Liver (tissue), 9 donors: ENCODE data around the gene UNC79. TPM values are rescaled to one million over a fixed set of nuclear protein-coding genes. Genes with fewer than 3 reads are reported as not detected.
"Not testable (repeated sequence)": the region's sequence is repeated elsewhere in the genome, so short reads cannot be mapped to it uniquely, and the experiment has no call there.

ENCODE experiments used
- DNase-seq: peaks from one replicate; pipeline ENCODE4 v3.0.0-alpha.2; 2017; ENCODE audit warnings: low spot score
- H3K27ac ChIP-seq, 2 donors: one replicate each; pipeline ENCODE4 v1.7.0; 2013; ENCODE audit warnings: inconsistent platforms in 2 of 2, low read length in 2 of 2, control low read depth in 1 of 2, low read depth in 1 of 2, mild to moderate bottlenecking in 1 of 2
- H3K27me3 ChIP-seq, 4 donors: one replicate each; pipeline versions ENCODE4 v1.6.1 to v1.7.0; 2013; ENCODE audit warnings: low read length in 3 of 4, inconsistent platforms in 1 of 4, mild to moderate bottlenecking in 1 of 4, moderate library complexity in 1 of 4; ENCODE audit not compliant: control insufficient read depth in 4 of 4, insufficient read depth in 4 of 4
- H3K36me3 ChIP-seq, 4 donors: one replicate each; pipeline versions ENCODE4 v1.6.1 to v1.7.0; 2013; ENCODE audit warnings: low read length in 3 of 4, mild to moderate bottlenecking in 3 of 4, low read depth in 1 of 4, moderate library complexity in 1 of 4; ENCODE audit not compliant: control insufficient read depth in 4 of 4, insufficient read depth in 3 of 4
- H3K4me1 ChIP-seq, 4 donors: one replicate each; pipeline versions ENCODE4 v1.6.1 to v1.7.0; 2013; ENCODE audit warnings: low read length in 3 of 4, mild to moderate bottlenecking in 3 of 4, moderate library complexity in 1 of 4; ENCODE audit not compliant: control insufficient read depth in 4 of 4, insufficient read depth in 4 of 4
- H3K4me3 ChIP-seq, 3 donors: one replicate each; pipeline versions ENCODE4 v1.6.1 to v1.7.0; 2013; ENCODE audit warnings: low read length in 3 of 3, control low read depth in 1 of 3, low read depth in 1 of 3, mild to moderate bottlenecking in 1 of 3
- H3K9ac ChIP-seq, 2 donors: one replicate each; pipeline ENCODE4 v1.7.0; 2013; ENCODE audit warnings: low read length in 2 of 2, mild to moderate bottlenecking in 2 of 2, moderate library complexity in 2 of 2, control low read depth in 1 of 2, low read depth in 1 of 2
- H3K9me3 ChIP-seq, 4 donors: one replicate each; pipeline versions ENCODE4 v1.6.1 to v1.7.0; 2013; ENCODE audit warnings: low read length in 3 of 4; ENCODE audit not compliant: control insufficient read depth in 4 of 4
- FOXA1 ChIP-seq: IDR thresholded peaks from 2 replicates; pipeline ENCODE4 v1.6.1; 2016; ENCODE audit warnings: antibody characterized with exemption
- FOXA2 ChIP-seq: IDR thresholded peaks from 2 replicates; pipeline ENCODE4 v1.6.1; 2016; ENCODE audit warnings: antibody characterized with exemption
- GABPA ChIP-seq, 2 donors: IDR thresholded peaks in 1 of 2; conservative IDR thresholded peaks in 1 of 2; 2 replicates each; pipeline ENCODE4 v1.6.1; 2016; ENCODE audit warnings: antibody characterized with exemption in 2 of 2, mild to moderate bottlenecking in 1 of 2, moderate library complexity in 1 of 2
- HNF4A ChIP-seq, 2 donors: conservative IDR thresholded peaks; 2 replicates each; pipeline ENCODE4 v1.6.1; 2016; ENCODE audit warnings: antibody characterized with exemption in 2 of 2, mild to moderate bottlenecking in 2 of 2
- HNF4G ChIP-seq: IDR thresholded peaks from 2 replicates; pipeline ENCODE4 v1.6.1; 2016; ENCODE audit warnings: antibody characterized with exemption
- JUND ChIP-seq, 2 donors: IDR thresholded peaks; 2 replicates each; pipeline ENCODE4 v1.6.1; 2016; ENCODE audit warnings: antibody characterized with exemption in 2 of 2
- MAX ChIP-seq: IDR thresholded peaks from 2 replicates; pipeline ENCODE4 v1.6.1; 2016; ENCODE audit warnings: antibody characterized with exemption
- RAD21 ChIP-seq, 2 donors: IDR thresholded peaks; 2 replicates each; pipeline ENCODE4 v1.6.1; 2016; ENCODE audit warnings: antibody characterized with exemption in 2 of 2, mild to moderate bottlenecking in 2 of 2
- RXRA ChIP-seq, 2 donors: IDR thresholded peaks; 2 replicates each; pipeline ENCODE4 v1.6.1; 2017 to 2018; ENCODE audit warnings: antibody characterized with exemption in 2 of 2, mild to moderate bottlenecking in 1 of 2
- SP1 ChIP-seq: IDR thresholded peaks from 2 replicates; pipeline ENCODE4 v1.6.1; 2018; ENCODE audit warnings: antibody characterized with exemption, mild to moderate bottlenecking
- WGBS: extraction: QIAGEN DNeasy Blood & Tissue Kit; methylation state at CpG from one replicate; pipeline ENCODE4 v1.1.7; 2013; 5-methylcytosine and 5-hydroxymethylcytosine counted together
- polyA plus RNA-seq, 2 donors: library from polyadenylated mRNA; stranded (reverse) in 1 of 2; unstranded in 1 of 2; fragments of 200-250 nt in 1 of 2; fragments of >200 nt in 1 of 2; fragmentation: Nextera tagmentation in 1 of 2; extraction: Ambion mirVana in 1 of 2; gene quantifications; one replicate each; pipeline versions ENCODE4 v1.2.1 to v1.2.3, GENCODE V29; 2013 to 2015
- total RNA-seq, 2 donors: library from RNA; depleted of rRNA; stranded (reverse); fragments of >200 nt; gene quantifications; one replicate each; pipeline ENCODE4 v1.2.3, GENCODE V29; 2014
- TF ChIP-seq, protein P1 (sequence below): IDR thresholded peaks from 2 replicates; pipeline ENCODE4 v1.6.1; 2016; ENCODE audit warnings: antibody characterized with exemption
- TF ChIP-seq, protein P2 (sequence below): IDR thresholded peaks from 2 replicates; pipeline ENCODE4 v1.6.1; 2016; ENCODE audit warnings: antibody characterized with exemption
- TF ChIP-seq, protein P3 (sequence below): IDR thresholded peaks from 2 replicates; pipeline ENCODE4 v1.6.1; 2016; ENCODE audit warnings: antibody characterized with exemption, mild to moderate bottlenecking
- TF ChIP-seq, protein P4 (sequence below): fragments of 150-350 bp; IDR thresholded peaks from 2 replicates; pipeline ENCODE4 v1.5.1; 2017; ENCODE audit warnings: improper control_type of control experiment, low read depth, low read length; ENCODE audit not compliant: missing input control
- donor health status: healthy.
- donor health status: healthy.
- donor health status: healthy.
- donor health status: healthy.
- donor health status: healthy.

Gene UNC79
- total and polyA plus RNA-seq, 4 donors, result 0.01 to 0.08 (median 0.05) TPM; not detected in 1

DNA sequence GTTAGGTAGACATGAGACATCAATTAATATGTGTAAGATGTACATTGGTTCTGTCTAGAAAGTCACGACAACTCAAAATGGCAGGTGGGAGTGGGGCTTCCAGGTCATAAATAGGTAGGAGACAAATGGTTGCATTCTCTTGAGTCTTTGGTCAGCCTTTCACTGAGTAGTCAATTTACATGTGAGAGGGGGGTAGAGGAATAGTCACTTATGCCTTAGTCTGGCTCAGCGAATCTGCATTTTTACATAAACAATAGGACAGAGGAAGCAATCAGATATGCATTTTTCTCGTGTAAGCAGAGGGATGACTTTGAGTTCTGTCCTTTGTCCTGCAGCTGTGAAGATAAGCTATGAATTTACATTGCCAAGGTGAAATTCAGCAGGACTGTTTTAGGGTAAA is 27.8 kb upstream of the UNC79 start (continued):
- TF ChIP-seq, protein P1, sequence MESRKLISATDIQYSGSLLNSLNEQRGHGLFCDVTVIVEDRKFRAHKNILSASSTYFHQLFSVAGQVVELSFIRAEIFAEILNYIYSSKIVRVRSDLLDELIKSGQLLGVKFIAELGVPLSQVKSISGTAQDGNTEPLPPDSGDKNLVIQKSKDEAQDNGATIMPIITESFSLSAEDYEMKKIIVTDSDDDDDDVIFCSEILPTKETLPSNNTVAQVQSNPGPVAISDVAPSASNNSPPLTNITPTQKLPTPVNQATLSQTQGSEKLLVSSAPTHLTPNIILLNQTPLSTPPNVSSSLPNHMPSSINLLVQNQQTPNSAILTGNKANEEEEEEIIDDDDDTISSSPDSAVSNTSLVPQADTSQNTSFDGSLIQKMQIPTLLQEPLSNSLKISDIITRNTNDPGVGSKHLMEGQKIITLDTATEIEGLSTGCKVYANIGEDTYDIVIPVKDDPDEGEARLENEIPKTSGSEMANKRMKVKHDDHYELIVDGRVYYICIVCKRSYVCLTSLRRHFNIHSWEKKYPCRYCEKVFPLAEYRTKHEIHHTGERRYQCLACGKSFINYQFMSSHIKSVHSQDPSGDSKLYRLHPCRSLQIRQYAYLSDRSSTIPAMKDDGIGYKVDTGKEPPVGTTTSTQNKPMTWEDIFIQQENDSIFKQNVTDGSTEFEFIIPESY, result no peak
- TF ChIP-seq JUND (IDR thresholded peaks at IDR 0.05) (no peak), FOXA1 (no peak), HNF4A (conservative IDR thresholded peaks at IDR 0.05) (no peak), RAD21 (IDR thresholded peaks at IDR 0.05) (no peak)

GRCh38 chr14:93410021-93410420 is 20.7 kb upstream of the UNC79 start:
- Histone ChIP-seq H3K4me3 (no peak overlapping the region), H3K4me1 (no peaks in the 10 kb centered on the region), H3K36me3 (no peaks in the 10 kb centered on the region), H3K9me3 (no peaks in the 10 kb centered on the region), H3K27ac (no peak overlapping the region), H3K27me3 (no peaks in the 10 kb centered on the region), H3K9ac (no peak overlapping the region)
- 58% methylated on average over 2 of the region's 2 CpGs for WGBS
- DNase-seq, result no peak
- TF ChIP-seq GABPA (IDR thresholded peaks at IDR 0.05 in 1 of 2, conservative IDR thresholded peaks at IDR 0.05 in 1 of 2), result no peak
- TF ChIP-seq, protein P2, sequence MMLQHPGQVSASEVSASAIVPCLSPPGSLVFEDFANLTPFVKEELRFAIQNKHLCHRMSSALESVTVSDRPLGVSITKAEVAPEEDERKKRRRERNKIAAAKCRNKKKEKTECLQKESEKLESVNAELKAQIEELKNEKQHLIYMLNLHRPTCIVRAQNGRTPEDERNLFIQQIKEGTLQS, result no peak
- no peak for TF ChIP-seq MAX
- TF ChIP-seq HNF4G, result no peak
- TF ChIP-seq, protein P3, sequence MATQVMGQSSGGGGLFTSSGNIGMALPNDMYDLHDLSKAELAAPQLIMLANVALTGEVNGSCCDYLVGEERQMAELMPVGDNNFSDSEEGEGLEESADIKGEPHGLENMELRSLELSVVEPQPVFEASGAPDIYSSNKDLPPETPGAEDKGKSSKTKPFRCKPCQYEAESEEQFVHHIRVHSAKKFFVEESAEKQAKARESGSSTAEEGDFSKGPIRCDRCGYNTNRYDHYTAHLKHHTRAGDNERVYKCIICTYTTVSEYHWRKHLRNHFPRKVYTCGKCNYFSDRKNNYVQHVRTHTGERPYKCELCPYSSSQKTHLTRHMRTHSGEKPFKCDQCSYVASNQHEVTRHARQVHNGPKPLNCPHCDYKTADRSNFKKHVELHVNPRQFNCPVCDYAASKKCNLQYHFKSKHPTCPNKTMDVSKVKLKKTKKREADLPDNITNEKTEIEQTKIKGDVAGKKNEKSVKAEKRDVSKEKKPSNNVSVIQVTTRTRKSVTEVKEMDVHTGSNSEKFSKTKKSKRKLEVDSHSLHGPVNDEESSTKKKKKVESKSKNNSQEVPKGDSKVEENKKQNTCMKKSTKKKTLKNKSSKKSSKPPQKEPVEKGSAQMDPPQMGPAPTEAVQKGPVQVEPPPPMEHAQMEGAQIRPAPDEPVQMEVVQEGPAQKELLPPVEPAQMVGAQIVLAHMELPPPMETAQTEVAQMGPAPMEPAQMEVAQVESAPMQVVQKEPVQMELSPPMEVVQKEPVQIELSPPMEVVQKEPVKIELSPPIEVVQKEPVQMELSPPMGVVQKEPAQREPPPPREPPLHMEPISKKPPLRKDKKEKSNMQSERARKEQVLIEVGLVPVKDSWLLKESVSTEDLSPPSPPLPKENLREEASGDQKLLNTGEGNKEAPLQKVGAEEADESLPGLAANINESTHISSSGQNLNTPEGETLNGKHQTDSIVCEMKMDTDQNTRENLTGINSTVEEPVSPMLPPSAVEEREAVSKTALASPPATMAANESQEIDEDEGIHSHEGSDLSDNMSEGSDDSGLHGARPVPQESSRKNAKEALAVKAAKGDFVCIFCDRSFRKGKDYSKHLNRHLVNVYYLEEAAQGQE, result no peak

GRCh38 chr14:93410893-93411292 is 19.8 kb upstream of the UNC79 start:
- H3K9ac ChIP-seq, result no peak overlapping the region
- TF ChIP-seq FOXA2 (no peak), RAD21 (IDR thresholded peaks at IDR 0.05) (no peak), SP1 (no peak), FOXA1 (no peak), RXRA (IDR thresholded peaks at IDR 0.05) (no peak)
- TF ChIP-seq, protein P3, result no peak
- TF ChIP-seq, protein P2, result no peak
- TF ChIP-seq, protein P4, sequence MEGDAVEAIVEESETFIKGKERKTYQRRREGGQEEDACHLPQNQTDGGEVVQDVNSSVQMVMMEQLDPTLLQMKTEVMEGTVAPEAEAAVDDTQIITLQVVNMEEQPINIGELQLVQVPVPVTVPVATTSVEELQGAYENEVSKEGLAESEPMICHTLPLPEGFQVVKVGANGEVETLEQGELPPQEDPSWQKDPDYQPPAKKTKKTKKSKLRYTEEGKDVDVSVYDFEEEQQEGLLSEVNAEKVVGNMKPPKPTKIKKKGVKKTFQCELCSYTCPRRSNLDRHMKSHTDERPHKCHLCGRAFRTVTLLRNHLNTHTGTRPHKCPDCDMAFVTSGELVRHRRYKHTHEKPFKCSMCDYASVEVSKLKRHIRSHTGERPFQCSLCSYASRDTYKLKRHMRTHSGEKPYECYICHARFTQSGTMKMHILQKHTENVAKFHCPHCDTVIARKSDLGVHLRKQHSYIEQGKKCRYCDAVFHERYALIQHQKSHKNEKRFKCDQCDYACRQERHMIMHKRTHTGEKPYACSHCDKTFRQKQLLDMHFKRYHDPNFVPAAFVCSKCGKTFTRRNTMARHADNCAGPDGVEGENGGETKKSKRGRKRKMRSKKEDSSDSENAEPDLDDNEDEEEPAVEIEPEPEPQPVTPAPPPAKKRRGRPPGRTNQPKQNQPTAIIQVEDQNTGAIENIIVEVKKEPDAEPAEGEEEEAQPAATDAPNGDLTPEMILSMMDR, result no peak
- DNase-seq, result no peak
- H3K27ac ChIP-seq, result no peak overlapping the region
- no peaks in the 10 kb centered on the region for H3K27me3 ChIP-seq
- WGBS, result 82% methylated on average over 3 of the region's 3 CpGs
- H3K4me1 ChIP-seq, result no peaks in the 10 kb centered on the region
- H3K4me3 ChIP-seq, result no peak overlapping the region
- H3K9me3 ChIP-seq, result no peaks in the 10 kb centered on the region
- H3K36me3 ChIP-seq, result no peaks in the 10 kb centered on the region

GRCh38 chr14:93425136-93425535 is 5.6 kb upstream of the UNC79 start:
- not testable (repeated sequence) for H3K9ac ChIP-seq, H3K27me3 ChIP-seq, H3K36me3 ChIP-seq, DNase-seq, H3K4me1 ChIP-seq, H3K9me3 ChIP-seq, H3K27ac ChIP-seq, H3K4me3 ChIP-seq
- 94% methylated on average over 1 of the region's 1 CpG for WGBS
